Fibroblast of peridontal ligament (primary cell): ENCODE measurements around the gene SHISA3.

Experiments
- DNase-seq: peaks from one replicate; pipeline ENCODE4 v3.0.0-alpha.2; 2010; ENCODE audit errors: extremely low read depth

The SHISA3 gene

GRCh38 chr4:42445038-42445437 is 47.8 kb downstream of the SHISA3 start:
- DNase-seq: no peak

GRCh38 chr4:42446823-42447222 is 49.5 kb downstream of the SHISA3 start:
- no peak for DNase-seq
